CD14-positive monocyte (primary cell): ENCODE data around the gene SCN9A. TPM values are rescaled to one million over a fixed set of nuclear protein-coding genes. Genes with fewer than 3 reads are reported as not detected.

Source experiments
- DNase-seq, 3 donors: peaks; one replicate each; pipeline ENCODE4 v3.0.0-alpha.2; 2011 to 2022
- H2AFZ ChIP-seq: 2 replicates; pipeline ENCODE4 v1.6.0; 2012; ENCODE audit warnings: mild to moderate bottlenecking, low read depth, low read length, inconsistent platforms; ENCODE audit not compliant: insufficient read depth, poor library complexity, severe bottlenecking
- H3K27ac ChIP-seq, 2 donors: 1 replicate in 1 of 2; 2 replicates in 1 of 2; pipeline ENCODE4 v1.5.1; 2012 to 2013; ENCODE audit warnings: low read length in 2 of 2, control low read depth in 1 of 2, inconsistent platforms in 1 of 2, low read depth in 1 of 2, mild to moderate bottlenecking in 1 of 2
- H3K27me3 ChIP-seq, 2 donors: one replicate each; pipeline versions ENCODE4 v1.6.0 to v1.6.1; 2011 to 2013; ENCODE audit warnings: low read length in 2 of 2; ENCODE audit not compliant: control insufficient read depth in 2 of 2, insufficient read depth in 2 of 2
- H3K36me3 ChIP-seq, 2 donors: replicated peaks in 1 of 2; 1 replicate in 1 of 2; 2 replicates in 1 of 2; pipeline versions ENCODE4 v1.5.1 to v1.6.1; 2012 to 2013; ENCODE audit warnings: low read length in 2 of 2, control low read depth in 1 of 2, inconsistent platforms in 1 of 2, mild to moderate bottlenecking in 1 of 2; ENCODE audit not compliant: insufficient read depth in 2 of 2, control insufficient read depth in 1 of 2
- H3K4me1 ChIP-seq, 2 donors: 1 replicate in 1 of 2; 2 replicates in 1 of 2; pipeline versions ENCODE4 v1.5.1 to v1.6.1; 2012 to 2013; ENCODE audit warnings: low read length in 2 of 2, control low read depth in 1 of 2, inconsistent platforms in 1 of 2, mild to moderate bottlenecking in 1 of 2, moderate library complexity in 1 of 2; ENCODE audit not compliant: insufficient read depth in 2 of 2, control insufficient read depth in 1 of 2
- H3K4me2 ChIP-seq: replicated peaks from 2 replicates; pipeline ENCODE3; 2012; ENCODE audit warnings: low read length, moderate library complexity, mild to moderate bottlenecking; ENCODE audit not compliant: poor library complexity, severe bottlenecking; ENCODE audit errors: extremely low read depth
- H3K4me3 ChIP-seq, 3 experiments: fragments of 200-600 bp in 1 of 3; sonication (generic) in 1 of 3; replicated peaks in 1 of 3; 1 replicate in 2 of 3; 2 replicates in 1 of 3; pipeline ENCODE4 v1.5.1; 2011 to 2013; ENCODE audit warnings: low read length in 3 of 3, mild to moderate bottlenecking in 3 of 3, control low read depth in 2 of 3, low read depth in 2 of 3, inconsistent platforms in 1 of 3, moderate library complexity in 1 of 3
- H3K79me2 ChIP-seq: 2 replicates; pipeline ENCODE4 v1.6.0; 2012; ENCODE audit warnings: mild to moderate bottlenecking, control low read depth, inconsistent platforms, low read length, moderate library complexity; ENCODE audit not compliant: insufficient read depth
- H3K9ac ChIP-seq: 2 replicates; pipeline ENCODE4 v1.6.0; 2017; ENCODE audit warnings: low read length, mild to moderate bottlenecking; ENCODE audit not compliant: insufficient read depth, poor library complexity, severe bottlenecking
- H3K9me3 ChIP-seq, 2 donors: replicated peaks in 1 of 2; 1 replicate in 1 of 2; 2 replicates in 1 of 2; pipeline versions ENCODE4 v1.5.1 to v1.6.1; 2012 to 2013; ENCODE audit warnings: low read length in 2 of 2, control low read depth in 1 of 2; ENCODE audit not compliant: control insufficient read depth in 1 of 2, insufficient read depth in 1 of 2
- H4K20me1 ChIP-seq: 2 replicates; pipeline ENCODE4 v1.6.0; 2012; ENCODE audit warnings: mild to moderate bottlenecking, low read length, control low read depth, moderate library complexity; ENCODE audit not compliant: insufficient read depth
- H3K27ac Mint-ChIP-seq, 7 donors: one replicate each; pipeline ENCODE4 v1.8.0; 2020; ENCODE audit warnings: mild to moderate bottlenecking in 7 of 7, mixed read lengths in 7 of 7, moderate library complexity in 6 of 7, inconsistent platforms in 2 of 7
- H3K27me3 Mint-ChIP-seq, 3 donors: one replicate each; pipeline ENCODE4 v1.8.0; 2021 to 2022; ENCODE audit warnings: low read depth in 3 of 3, mild to moderate bottlenecking in 3 of 3, mixed read lengths in 3 of 3, moderate library complexity in 3 of 3, inconsistent platforms in 1 of 3
- H3K36me3 Mint-ChIP-seq, 2 donors: one replicate each; pipeline ENCODE4 v1.8.0; 2020; ENCODE audit warnings: mixed read lengths in 2 of 2, inconsistent platforms in 1 of 2, mild to moderate bottlenecking in 1 of 2
- H3K4me1 Mint-ChIP-seq: one replicate; pipeline ENCODE4 v1.8.0; 2020; ENCODE audit warnings: mild to moderate bottlenecking, mixed read lengths
- H3K4me3 Mint-ChIP-seq, 2 donors: one replicate each; pipeline ENCODE4 v1.8.0; 2020; ENCODE audit warnings: mild to moderate bottlenecking in 2 of 2, mixed read lengths in 2 of 2, moderate library complexity in 1 of 2
- H3K9me3 Mint-ChIP-seq, 7 donors: one replicate each; pipeline ENCODE4 v1.8.0; 2020 to 2022; ENCODE audit warnings: mixed read lengths in 7 of 7, mild to moderate bottlenecking in 6 of 7, moderate library complexity in 6 of 7, inconsistent platforms in 2 of 7
- WGBS: methylation state at CpG from one replicate; pipeline ENCODE4 v1.1.5; 2013; ENCODE audit warnings: missing lambda C conversion rate; ENCODE audit not compliant: insufficient coverage; 5-methylcytosine and 5-hydroxymethylcytosine counted together
- intact Hi-C, 2 donors: fragments of 100-400 bp; cut with micrococcal nuclease; formaldehyde crosslinking; loops; one replicate each; pipeline versions ENCODE4 v1.15.0 to v1.15.1; 2023
- polyA plus RNA-seq, 3 donors: library from polyadenylated mRNA; depleted of rRNA in 1 of 3; unstranded in 2 of 3; stranded (reverse) in 1 of 3; fragments of 300-500 nt in 2 of 3; fragments of >200 nt in 1 of 3; fragmentation: Illumina TruSeq in 2 of 3; gene quantifications; 1 replicate in 2 of 3; 2 replicates in 1 of 3; pipeline ENCODE4 v1.2.3, GENCODE V29; 2012 to 2021
- TF ChIP-seq, protein P1 (sequence below): fragments of 200-600 bp; IDR thresholded peaks from one replicate; pipeline ENCODE4 v1.8.0; 2022; ENCODE audit warnings: antibody characterized with exemption, mild to moderate bottlenecking

The SCN9A gene
- polyA plus RNA-seq, 3 donors: 0.24 to 0.67 (median 0.26) TPM

DNA sequence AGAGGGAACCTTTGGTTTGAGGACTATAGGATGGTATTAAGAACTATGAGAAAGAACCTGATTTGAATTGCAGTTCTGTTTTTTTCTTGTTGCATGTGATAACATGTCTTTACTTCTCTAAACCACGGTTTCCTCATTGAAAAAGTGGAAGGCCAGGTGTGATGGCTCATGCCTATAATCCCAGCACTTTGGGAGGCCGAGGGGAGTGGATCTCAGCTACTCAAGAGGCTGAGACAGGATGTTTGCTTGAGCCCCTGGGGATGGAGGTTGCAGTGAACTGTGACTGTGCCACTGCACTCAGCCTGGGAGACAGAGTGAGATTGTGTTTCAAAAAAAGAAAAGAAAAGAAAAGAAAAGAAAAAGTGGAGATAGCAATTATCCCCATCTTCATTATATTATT lies 32.3 kb downstream of the SCN9A start:
- WGBS: 13% methylated on average over 1 of the region's 2 CpGs
- Mint-ChIP-seq H3K36me3 (no peaks in the 10 kb centered on the region), H3K9me3 (no peaks in the 10 kb centered on the region), H3K4me1 (peaks cover 2% of the 10 kb centered on the region), H3K4me3 (no peak overlapping the region), H3K27ac (no peak overlapping the region), H3K27me3 (no peaks in the 10 kb centered on the region)
- Histone ChIP-seq H4K20me1 (no peaks in the 10 kb centered on the region), H3K27me3 (no peaks in the 10 kb centered on the region), H2AFZ (no peak overlapping the region), H3K9ac (no peak overlapping the region), H3K27ac (no peak overlapping the region), H3K4me2 (no peak overlapping the region), H3K4me3 (no peak overlapping the region), H3K79me2 (no peaks in the 10 kb centered on the region), H3K36me3 (no peaks in the 10 kb centered on the region), H3K4me1 (no peaks in the 10 kb centered on the region), H3K9me3 (no peaks in the 10 kb centered on the region)
- TF ChIP-seq, protein P1, sequence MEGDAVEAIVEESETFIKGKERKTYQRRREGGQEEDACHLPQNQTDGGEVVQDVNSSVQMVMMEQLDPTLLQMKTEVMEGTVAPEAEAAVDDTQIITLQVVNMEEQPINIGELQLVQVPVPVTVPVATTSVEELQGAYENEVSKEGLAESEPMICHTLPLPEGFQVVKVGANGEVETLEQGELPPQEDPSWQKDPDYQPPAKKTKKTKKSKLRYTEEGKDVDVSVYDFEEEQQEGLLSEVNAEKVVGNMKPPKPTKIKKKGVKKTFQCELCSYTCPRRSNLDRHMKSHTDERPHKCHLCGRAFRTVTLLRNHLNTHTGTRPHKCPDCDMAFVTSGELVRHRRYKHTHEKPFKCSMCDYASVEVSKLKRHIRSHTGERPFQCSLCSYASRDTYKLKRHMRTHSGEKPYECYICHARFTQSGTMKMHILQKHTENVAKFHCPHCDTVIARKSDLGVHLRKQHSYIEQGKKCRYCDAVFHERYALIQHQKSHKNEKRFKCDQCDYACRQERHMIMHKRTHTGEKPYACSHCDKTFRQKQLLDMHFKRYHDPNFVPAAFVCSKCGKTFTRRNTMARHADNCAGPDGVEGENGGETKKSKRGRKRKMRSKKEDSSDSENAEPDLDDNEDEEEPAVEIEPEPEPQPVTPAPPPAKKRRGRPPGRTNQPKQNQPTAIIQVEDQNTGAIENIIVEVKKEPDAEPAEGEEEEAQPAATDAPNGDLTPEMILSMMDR: no peak
- intact Hi-C loops: no loop called here
- DNase-seq: no peak

DNA sequence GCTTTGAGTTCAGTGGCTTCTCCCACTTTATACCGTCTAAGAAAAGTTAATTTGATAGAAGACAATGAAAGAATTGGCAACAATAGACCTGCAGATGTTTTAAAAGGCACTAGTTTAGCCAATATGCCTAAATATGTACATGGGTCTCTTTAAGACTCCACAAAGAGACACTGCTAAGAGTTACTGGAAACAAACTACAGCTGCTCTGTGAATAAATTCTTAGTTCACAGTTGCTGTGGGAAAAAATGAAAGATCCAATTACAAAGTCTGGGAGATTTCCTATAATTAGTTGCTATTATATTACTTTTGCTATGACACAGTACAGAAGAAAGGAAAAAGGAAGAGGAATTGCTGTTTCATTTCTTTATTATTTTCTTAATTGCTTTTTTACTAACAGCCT lies 34.3 kb downstream of the SCN9A start:
- Histone ChIP-seq H3K9me3 (no peaks in the 10 kb centered on the region), H3K9ac (no peak overlapping the region), H2AFZ (no peak overlapping the region), H3K27ac (no peak overlapping the region), H3K27me3 (no peaks in the 10 kb centered on the region), H4K20me1 (no peaks in the 10 kb centered on the region), H3K4me1 (no peaks in the 10 kb centered on the region), H3K4me3 (no peak overlapping the region), H3K79me2 (no peaks in the 10 kb centered on the region), H3K36me3 (no peaks in the 10 kb centered on the region), H3K4me2 (no peak overlapping the region)
- intact Hi-C loops: no loop called here
- Mint-ChIP-seq H3K4me3 (no peak overlapping the region), H3K4me1 (peaks cover 2% of the 10 kb centered on the region), H3K36me3 (no peaks in the 10 kb centered on the region), H3K27me3 (no peaks in the 10 kb centered on the region), H3K27ac (no peak overlapping the region), H3K9me3 (no peaks in the 10 kb centered on the region)
- no CpG with 5 or more reads among the region's 1 CpG for WGBS
- TF ChIP-seq, protein P1: no peak
- DNase-seq: no peak
